ENCODE data around the gene KAZN.

The KAZN gene

GRCh38 chr1:14845851-14846250 lies 247.4 kb downstream of the KAZN start:
- H3K27me3 ChIP-seq (ENCODE audit: control insufficient read depth, insufficient read depth, low read length): no peaks in the 10 kb centered on the region
- peaks cover 10% of the 10 kb centered on the region for H3K9me3 ChIP-seq (replicated peaks; ENCODE audit: low read length)
- H3K36me3 ChIP-seq (ENCODE audit: insufficient read depth, low read length): no peaks in the 10 kb centered on the region
- H3K4me2 ChIP-seq (ENCODE audit: low read length): no peak overlapping the region
- no peaks in the 10 kb centered on the region for H3K4me1 ChIP-seq (ENCODE audit: control insufficient read depth, insufficient read depth, low read length)
- no peak overlapping the region for H3K9ac ChIP-seq (ENCODE audit: low read depth, low read length)
- no peak overlapping the region for H3K4me3 ChIP-seq (ENCODE audit: low read length)

GRCh38 chr1:14846688-14847087 lies 248.2 kb downstream of the KAZN start:
- H3K4me1 ChIP-seq (ENCODE audit: control insufficient read depth, insufficient read depth, low read length): no peaks in the 10 kb centered on the region
- no peak overlapping the region for H3K4me2 ChIP-seq (ENCODE audit: low read length)
- H3K27me3 ChIP-seq (ENCODE audit: control insufficient read depth, insufficient read depth, low read length): no peaks in the 10 kb centered on the region
- peaks cover 10% of the 10 kb centered on the region for H3K9me3 ChIP-seq (replicated peaks; ENCODE audit: low read length)
- H3K4me3 ChIP-seq (ENCODE audit: low read length): no peak overlapping the region
- no peaks in the 10 kb centered on the region for H3K36me3 ChIP-seq (ENCODE audit: insufficient read depth, low read length)
- H3K9ac ChIP-seq (ENCODE audit: low read depth, low read length): no peak overlapping the region

- no peak overlapping the region for H3K4me3 ChIP-seq (ENCODE audit: low read length)
- no peak overlapping the region for H3K4me2 ChIP-seq (ENCODE audit: low read length)
- H3K4me1 ChIP-seq (ENCODE audit: control insufficient read depth, insufficient read depth, low read length): no peaks in the 10 kb centered on the region
- no peaks in the 10 kb centered on the region for H3K36me3 ChIP-seq (ENCODE audit: insufficient read depth, low read length)
- no peaks in the 10 kb centered on the region for H3K9me3 ChIP-seq (replicated peaks; ENCODE audit: low read length)
- H3K9ac ChIP-seq (ENCODE audit: low read depth, low read length): no peak overlapping the region
- no peaks in the 10 kb centered on the region for H3K27me3 ChIP-seq (ENCODE audit: control insufficient read depth, insufficient read depth, low read length)
These were observed 249.7 kb downstream of the KAZN start for GRCh38 chr1:14848203-14848602.

- Histone ChIP-seq H3K4me1 (ENCODE audit: control insufficient read depth, insufficient read depth, low read length) (no peaks in the 10 kb centered on the region), H3K4me2 (ENCODE audit: low read length) (no peak overlapping the region), H3K36me3 (ENCODE audit: insufficient read depth, low read length) (no peaks in the 10 kb centered on the region), H3K4me3 (ENCODE audit: low read length) (no peak overlapping the region), H3K27me3 (ENCODE audit: control insufficient read depth, insufficient read depth, low read length) (no peaks in the 10 kb centered on the region), H3K9ac (ENCODE audit: low read depth, low read length) (no peak overlapping the region), H3K9me3 (replicated peaks; ENCODE audit: low read length) (no peaks in the 10 kb centered on the region)
These were observed 250.1 kb downstream of the KAZN start for GRCh38 chr1:14848625-14849024.

DNA sequence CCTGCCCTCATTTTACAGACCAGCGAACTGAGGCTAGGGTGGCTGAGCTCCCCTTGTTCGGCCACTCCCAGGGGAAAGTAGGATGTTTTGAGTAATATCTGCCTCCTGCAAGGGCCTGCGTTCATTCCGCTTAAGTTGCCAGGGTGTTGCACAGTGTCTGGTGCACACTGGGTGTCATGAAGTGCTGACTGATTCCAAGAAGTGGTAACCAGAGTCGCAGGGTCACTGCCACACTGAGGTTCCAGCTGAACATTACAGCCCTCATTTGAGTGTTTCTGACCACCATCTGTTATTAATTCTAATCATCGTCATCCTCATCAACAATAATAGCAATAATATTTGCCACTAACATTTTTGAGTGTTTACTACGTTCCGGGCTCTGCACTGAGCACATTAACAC lies 250.6 kb downstream of the KAZN start:
- H3K4me3 ChIP-seq (ENCODE audit: low read length): no peak overlapping the region
- no peaks in the 10 kb centered on the region for H3K36me3 ChIP-seq (ENCODE audit: insufficient read depth, low read length)
- no peaks in the 10 kb centered on the region for H3K4me1 ChIP-seq (ENCODE audit: control insufficient read depth, insufficient read depth, low read length)
- no peak overlapping the region for H3K4me2 ChIP-seq (ENCODE audit: low read length)
- no peaks in the 10 kb centered on the region for H3K9me3 ChIP-seq (replicated peaks; ENCODE audit: low read length)
- no peaks in the 10 kb centered on the region for H3K27me3 ChIP-seq (ENCODE audit: control insufficient read depth, insufficient read depth, low read length)
- no peak overlapping the region for H3K9ac ChIP-seq (ENCODE audit: low read depth, low read length)

DNA sequence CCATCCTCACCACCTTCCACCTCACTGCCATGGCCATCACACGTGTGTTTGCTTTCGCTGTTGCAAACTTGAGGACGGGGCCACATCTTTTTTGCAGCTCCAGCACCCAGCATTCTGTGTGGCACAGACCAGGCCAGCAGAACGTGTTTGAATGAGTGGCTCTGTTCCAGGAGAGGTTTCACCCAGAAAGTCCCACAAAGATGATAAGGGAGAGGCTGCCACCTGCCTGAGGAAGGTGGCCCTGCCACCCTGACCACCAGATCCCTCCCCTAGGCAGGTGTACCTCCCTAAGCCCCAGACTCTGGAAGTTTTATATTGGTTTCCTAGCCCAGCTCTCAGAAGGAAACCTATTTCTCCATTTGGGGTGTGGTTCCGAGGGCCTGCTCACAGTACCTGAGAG lies 252.1 kb downstream of the KAZN start:
- H3K4me2 ChIP-seq (ENCODE audit: low read length): no peak overlapping the region
- no peak overlapping the region for H3K9ac ChIP-seq (ENCODE audit: low read depth, low read length)
- no peaks in the 10 kb centered on the region for H3K36me3 ChIP-seq (ENCODE audit: insufficient read depth, low read length)
- no peak overlapping the region for H3K4me3 ChIP-seq (ENCODE audit: low read length)
- H3K9me3 ChIP-seq (replicated peaks; ENCODE audit: low read length): no peaks in the 10 kb centered on the region
- no peaks in the 10 kb centered on the region for H3K27me3 ChIP-seq (ENCODE audit: control insufficient read depth, insufficient read depth, low read length)
- H3K4me1 ChIP-seq (ENCODE audit: control insufficient read depth, insufficient read depth, low read length): no peaks in the 10 kb centered on the region

DNA sequence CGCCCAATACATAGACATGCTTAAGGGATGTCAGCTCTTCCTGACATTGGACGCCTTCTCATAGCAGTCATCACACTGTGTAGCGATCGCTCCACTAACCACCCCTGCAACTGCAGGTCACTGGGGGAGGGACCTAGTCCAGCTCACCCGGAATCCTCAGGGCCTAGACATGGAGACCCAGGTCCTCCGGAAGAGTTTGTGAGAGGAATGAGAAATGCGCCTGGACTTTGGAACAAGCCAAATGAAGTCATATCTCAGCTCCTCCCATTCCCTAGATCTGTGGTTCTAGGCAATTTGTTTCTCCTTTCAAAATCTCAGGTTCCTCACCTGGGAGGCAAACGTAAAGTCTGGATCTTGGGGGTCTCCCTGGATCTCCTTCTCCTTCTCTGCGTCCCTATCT lies 253.3 kb downstream of the KAZN start:
- Histone ChIP-seq H3K36me3 (ENCODE audit: insufficient read depth, low read length) (no peaks in the 10 kb centered on the region), H3K9ac (ENCODE audit: low read depth, low read length) (no peak overlapping the region), H3K4me2 (ENCODE audit: low read length) (no peak overlapping the region), H3K27me3 (ENCODE audit: control insufficient read depth, insufficient read depth, low read length) (no peaks in the 10 kb centered on the region), H3K4me1 (ENCODE audit: control insufficient read depth, insufficient read depth, low read length) (no peaks in the 10 kb centered on the region), H3K4me3 (ENCODE audit: low read length) (no peak overlapping the region), H3K9me3 (replicated peaks; ENCODE audit: low read length) (no peaks in the 10 kb centered on the region)

- Histone ChIP-seq H3K27me3 (ENCODE audit: control insufficient read depth, insufficient read depth, low read length) (no peaks in the 10 kb centered on the region), H3K4me2 (ENCODE audit: low read length) (no peak overlapping the region), H3K4me3 (ENCODE audit: low read length) (no peak overlapping the region)
These were observed 253.8 kb downstream of the KAZN start for GRCh38 chr1:14852291-14852690.

GRCh38 chr1:14853518-14853917 lies 255.0 kb downstream of the KAZN start:
- no peaks in the 10 kb centered on the region for H3K9me3 ChIP-seq (replicated peaks; ENCODE audit: low read length)
- no peaks in the 10 kb centered on the region for H3K27me3 ChIP-seq (ENCODE audit: control insufficient read depth, insufficient read depth, low read length)
- H3K4me2 ChIP-seq (ENCODE audit: low read length): no peak overlapping the region
- no peak overlapping the region for H3K4me3 ChIP-seq (ENCODE audit: low read length)
- no peak overlapping the region for H3K9ac ChIP-seq (ENCODE audit: low read depth, low read length)
- no peaks in the 10 kb centered on the region for H3K36me3 ChIP-seq (ENCODE audit: insufficient read depth, low read length)
- H3K4me1 ChIP-seq (ENCODE audit: control insufficient read depth, insufficient read depth, low read length): no peaks in the 10 kb centered on the region

More at GRCh38 chr1:14852291-14852690, 253.8 kb downstream of the KAZN start:
- no peak overlapping the region for H3K9ac ChIP-seq (ENCODE audit: low read depth, low read length)
- H3K4me1 ChIP-seq (ENCODE audit: control insufficient read depth, insufficient read depth, low read length): no peaks in the 10 kb centered on the region
- H3K36me3 ChIP-seq (ENCODE audit: insufficient read depth, low read length): no peaks in the 10 kb centered on the region
- no peaks in the 10 kb centered on the region for H3K9me3 ChIP-seq (replicated peaks; ENCODE audit: low read length)

GRCh38 chr1:14855268-14855667 lies 256.8 kb downstream of the KAZN start:
- H3K36me3 ChIP-seq (ENCODE audit: insufficient read depth, low read length): no peaks in the 10 kb centered on the region
- no peak overlapping the region for H3K4me2 ChIP-seq (ENCODE audit: low read length)
- H3K9ac ChIP-seq (ENCODE audit: low read depth, low read length): no peak overlapping the region
- H3K4me3 ChIP-seq (ENCODE audit: low read length): no peak overlapping the region
- H3K27me3 ChIP-seq (ENCODE audit: control insufficient read depth, insufficient read depth, low read length): no peaks in the 10 kb centered on the region
- H3K9me3 ChIP-seq (replicated peaks; ENCODE audit: low read length): no peaks in the 10 kb centered on the region
- H3K4me1 ChIP-seq (ENCODE audit: control insufficient read depth, insufficient read depth, low read length): no peaks in the 10 kb centered on the region

DNA sequence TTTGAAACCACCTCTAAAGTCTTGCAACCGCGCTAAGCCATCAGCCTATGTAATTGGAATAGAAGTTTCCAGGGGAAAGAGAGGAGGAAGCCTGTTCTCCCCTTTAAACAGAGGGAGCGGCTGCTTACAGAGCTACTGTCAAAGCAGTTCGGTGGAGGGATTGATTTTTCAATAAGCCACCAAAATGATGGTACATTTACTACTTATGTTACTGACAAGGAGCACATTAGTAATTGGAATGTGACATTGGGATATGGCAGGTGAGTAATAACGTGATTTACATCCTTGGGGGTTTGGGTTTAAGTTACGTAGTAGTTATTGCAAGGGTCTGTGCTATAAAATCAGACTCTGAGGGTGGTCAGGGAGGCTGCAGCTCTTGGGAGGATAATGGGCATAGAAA lies 257.3 kb downstream of the KAZN start:
- Histone ChIP-seq H3K9me3 (replicated peaks; ENCODE audit: low read length) (no peaks in the 10 kb centered on the region), H3K27me3 (ENCODE audit: control insufficient read depth, insufficient read depth, low read length) (no peaks in the 10 kb centered on the region), H3K36me3 (ENCODE audit: insufficient read depth, low read length) (no peaks in the 10 kb centered on the region), H3K9ac (ENCODE audit: low read depth, low read length) (no peak overlapping the region), H3K4me1 (ENCODE audit: control insufficient read depth, insufficient read depth, low read length) (no peaks in the 10 kb centered on the region), H3K4me2 (ENCODE audit: low read length) (no peak overlapping the region), H3K4me3 (ENCODE audit: low read length) (no peak overlapping the region)

DNA sequence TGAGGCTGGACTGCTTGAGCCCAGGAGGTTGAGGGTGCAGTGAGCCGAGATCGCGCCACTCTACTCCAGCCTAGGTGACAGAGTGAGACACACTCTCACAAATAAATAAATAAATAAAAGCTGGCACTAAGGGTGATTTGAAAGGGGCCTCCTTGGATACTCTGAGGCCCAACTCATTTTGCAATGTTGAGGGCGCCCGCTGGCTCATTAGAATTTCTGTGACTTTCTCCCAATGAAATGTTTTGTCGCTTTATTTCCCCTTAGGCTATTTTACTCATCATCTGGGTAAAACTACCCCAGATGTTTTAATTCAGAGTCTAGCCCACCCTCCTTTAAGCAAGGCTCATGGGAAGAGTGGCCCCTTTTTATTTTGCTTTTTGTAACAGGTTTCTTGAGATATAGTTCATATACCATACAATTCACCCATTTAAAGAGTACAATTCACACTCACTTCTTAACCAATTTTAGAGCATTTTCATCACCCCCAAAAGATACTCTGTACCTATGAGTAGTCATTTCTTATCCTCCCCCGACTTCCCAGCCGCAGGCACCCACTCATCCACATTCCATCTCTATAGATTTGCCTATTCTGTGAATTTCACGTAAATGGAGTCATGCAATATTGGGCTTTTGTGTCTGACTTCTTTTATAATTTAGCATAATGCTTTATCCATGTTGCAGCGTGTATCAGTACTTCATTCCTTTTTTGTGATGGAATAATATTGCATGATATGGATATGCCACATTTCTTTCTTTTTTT lies 259.1 kb downstream of the KAZN start:
- Histone ChIP-seq H3K4me2 (ENCODE audit: low read length) (no peak overlapping the region), H3K9me3 (replicated peaks; ENCODE audit: low read length) (no peaks in the 10 kb centered on the region), H3K9ac (ENCODE audit: low read depth, low read length) (no peak overlapping the region), H3K4me3 (ENCODE audit: low read length) (no peak overlapping the region), H3K4me1 (ENCODE audit: control insufficient read depth, insufficient read depth, low read length) (no peaks in the 10 kb centered on the region), H3K27me3 (ENCODE audit: control insufficient read depth, insufficient read depth, low read length) (no peaks in the 10 kb centered on the region), H3K36me3 (ENCODE audit: insufficient read depth, low read length) (no peaks in the 10 kb centered on the region)

Data from skeletal muscle satellite cell (primary cell).